NK-92 treated with Interleukin-12 subunit alpha and Interleukin-12 subunit beta, amount 100 ng/mL, for 24 hours (cell line): ENCODE measurements around the gene SARS2.
"Not testable (repeated sequence)": the region's sequence is repeated elsewhere in the genome, so short reads cannot be mapped to it uniquely, and the experiment has no call there.

ENCODE experiments used
- DNase-seq: peaks from one replicate; lab custom pipeline; 2025; lab: John Stamatoyannopoulos, UW

Gene SARS2

DNA sequence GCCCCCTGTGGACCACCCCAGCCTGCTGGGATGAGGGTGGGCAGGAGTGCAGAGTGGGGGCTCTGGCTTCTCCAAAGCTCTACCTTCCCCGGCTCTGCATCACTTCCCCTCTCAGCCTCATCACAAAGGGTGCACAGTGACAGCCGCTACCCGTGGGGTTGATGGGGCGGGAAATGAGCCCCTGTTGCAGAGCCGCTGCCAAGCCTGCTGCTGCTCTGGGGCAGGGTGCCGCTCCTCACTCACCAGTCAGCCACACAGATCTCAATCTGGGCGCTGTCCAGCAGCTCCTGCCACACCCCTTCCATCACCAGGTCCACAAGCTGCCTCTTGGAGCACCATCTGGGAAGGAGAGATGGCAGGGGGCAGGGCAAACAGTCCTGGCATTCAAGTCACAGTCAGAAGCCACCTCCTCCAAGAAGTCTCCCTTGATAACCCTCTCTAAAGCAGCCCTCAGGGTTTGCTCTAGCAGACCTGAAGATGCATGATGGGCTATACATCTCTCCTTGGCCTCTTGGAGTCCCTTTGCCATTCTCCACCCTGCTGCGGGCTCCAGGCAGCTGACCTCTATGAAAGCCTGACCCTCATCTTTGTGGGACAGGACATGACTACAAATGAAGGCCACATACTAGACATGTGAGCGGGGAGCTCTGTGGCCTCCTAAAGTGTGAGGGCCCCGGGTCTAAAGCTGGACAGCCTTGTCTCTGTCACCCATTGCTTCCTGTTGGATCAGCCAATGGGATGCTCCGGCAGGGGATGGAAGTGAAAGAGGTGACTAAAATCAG lies 15.9 kb upstream of the SARS2 start:
- DNase-seq = no peak

DNA sequence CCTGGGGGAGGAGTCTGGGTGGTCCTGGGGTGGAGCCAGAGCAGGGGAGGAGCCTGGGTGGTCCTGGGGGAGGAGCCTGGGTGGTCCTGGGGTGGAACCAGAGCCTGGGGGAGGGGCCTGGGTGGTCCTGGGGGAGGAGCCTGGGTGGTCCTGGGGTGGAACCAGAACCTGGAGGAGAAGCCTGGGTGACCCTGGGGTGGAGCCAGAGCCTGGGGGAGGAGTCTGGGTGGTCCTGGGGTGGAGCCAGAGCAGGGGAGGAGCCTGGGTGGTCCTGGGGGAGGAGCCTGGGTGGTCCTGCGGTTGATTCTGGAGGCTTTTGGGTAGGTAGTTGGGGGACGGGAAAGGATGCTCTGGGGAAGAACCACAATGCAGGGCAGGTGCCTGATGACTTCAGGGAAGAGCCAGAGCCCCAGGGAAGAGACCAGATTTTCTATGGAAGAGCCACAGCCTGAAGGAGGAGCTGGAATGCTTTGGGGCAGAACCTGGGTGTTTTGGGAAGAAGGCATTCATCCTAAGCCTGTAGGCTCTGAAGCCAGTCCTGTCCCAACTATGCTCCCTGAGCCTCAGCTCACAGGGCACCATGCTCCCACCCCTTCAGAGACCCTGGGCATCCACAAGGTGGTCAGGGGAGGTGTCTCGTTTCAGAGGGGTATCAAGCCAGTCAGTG lies 15.1 kb upstream of the SARS2 start:
- DNase-seq = no peak

DNA sequence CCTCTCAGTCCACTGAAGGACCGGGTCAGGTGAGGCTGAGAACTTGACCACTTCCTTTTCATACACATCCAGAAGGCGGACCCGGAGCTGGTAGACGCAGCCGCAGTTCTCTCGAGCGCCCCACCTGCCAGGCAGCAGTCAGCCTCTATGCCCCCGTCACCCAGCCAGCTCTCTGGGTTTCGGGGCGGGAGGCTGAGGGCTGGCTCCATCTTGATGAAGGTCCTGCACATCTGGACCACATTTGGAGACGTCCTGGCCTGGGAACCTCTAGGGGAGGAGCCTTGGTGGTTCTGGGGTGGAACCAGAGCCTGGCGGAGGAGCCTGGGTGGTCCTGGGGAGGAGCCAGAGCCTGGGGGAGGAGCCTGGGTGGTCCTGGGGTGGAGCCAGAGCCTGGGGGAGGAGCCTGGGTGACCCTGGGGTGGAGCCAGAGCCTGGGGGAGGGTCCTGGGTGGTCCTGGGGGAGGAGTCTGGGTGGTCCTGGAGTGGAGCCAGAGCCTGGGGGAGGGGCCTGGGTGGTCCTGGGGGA lies 14.5 kb upstream of the SARS2 start:
- no peak for DNase-seq

DNA sequence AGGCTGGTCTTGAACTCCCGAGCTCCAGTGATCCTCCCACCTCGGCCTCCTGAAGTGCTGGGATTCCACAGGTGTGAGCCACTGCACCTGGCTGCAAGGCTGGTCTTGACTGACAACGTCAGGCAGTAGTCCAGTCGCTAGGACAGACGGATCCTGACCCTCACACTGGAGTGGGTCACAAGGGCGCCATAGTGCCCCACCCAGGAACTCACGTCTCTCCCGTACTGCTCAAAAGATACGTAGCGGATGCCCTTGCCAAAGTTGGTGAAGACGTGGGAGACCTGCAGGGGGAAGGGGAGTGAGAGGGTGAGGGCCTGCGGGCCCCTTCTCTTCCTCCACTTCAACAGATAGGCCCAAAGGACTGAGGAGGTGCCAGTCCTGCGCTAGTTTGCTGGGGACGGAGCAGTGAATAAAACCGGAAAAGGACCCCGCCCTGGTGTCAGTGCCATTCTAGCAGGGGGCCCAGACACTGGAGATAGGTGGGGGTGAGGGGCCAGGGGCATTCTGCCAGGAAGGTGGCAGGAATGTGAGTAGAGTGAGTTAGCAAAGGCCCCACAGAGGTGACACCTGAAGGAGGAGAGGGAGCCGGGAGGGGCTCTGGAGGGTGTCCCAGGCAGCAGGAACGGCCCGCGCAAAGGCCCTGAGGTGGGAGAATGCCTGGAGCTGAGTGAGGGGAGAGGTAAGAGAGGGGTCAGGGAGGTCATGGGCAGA lies 12.1 kb upstream of the SARS2 start:
- no peak for DNase-seq

DNA sequence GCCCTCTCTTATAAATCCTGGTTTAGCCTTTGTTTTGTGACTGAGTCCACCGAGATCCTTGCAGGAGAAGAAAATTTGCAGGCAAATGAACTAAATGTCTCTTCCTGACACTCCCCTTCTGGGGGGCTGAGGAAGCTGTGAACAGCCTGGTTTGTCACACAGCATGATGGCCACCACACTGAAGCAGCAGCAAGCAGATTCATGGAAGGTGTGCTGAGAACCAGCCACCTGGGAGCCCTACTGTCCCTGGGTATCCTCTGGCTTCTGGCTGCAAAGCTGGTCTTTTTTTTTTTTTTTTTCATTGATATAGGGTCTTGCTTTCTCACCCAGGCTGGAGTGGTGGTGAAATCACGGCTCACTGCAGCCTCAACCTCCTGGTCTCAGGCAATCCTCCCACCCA lies 11.4 kb upstream of the SARS2 start:
- DNase-seq = no peak

DNA sequence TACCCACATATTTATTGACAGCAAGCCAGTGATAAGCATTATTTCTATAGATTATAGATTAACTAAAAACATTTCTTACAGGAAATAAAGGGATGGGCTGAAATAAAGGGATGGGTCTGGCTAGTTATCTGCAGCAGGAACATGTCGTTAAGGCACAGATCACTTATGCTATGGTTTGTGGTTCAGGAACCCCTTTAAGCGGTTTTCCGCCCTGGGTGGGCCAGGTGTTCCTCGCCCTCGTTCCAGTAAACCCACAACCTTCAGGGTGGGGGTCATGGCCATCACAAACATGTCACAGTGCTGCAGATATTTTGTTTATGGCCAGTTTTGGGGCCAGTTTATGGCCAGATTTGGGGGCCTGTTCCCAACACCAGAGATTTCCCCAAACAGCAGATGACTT lies 10.9 kb upstream of the SARS2 start:
- not testable (repeated sequence) for DNase-seq

DNA sequence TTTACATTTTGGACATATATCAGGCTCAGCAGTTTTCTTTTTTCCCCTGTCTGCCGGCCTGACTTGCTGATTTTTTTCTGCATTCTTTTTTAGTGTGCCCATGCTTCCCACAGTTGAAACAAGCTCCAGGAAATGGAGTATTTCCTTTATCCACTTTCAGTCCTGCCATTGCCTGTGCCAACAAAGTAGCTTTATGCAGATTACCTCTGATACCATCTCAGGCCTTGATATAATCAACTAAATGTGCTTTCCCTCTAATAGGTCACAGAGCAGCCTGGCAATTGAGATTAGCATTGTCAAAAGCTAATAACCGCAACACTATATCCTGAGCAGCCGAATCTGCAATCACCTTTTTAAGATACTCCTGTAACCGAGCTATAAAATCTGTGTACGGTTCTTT lies 9.4 kb upstream of the SARS2 start:
- no peak for DNase-seq

DNA sequence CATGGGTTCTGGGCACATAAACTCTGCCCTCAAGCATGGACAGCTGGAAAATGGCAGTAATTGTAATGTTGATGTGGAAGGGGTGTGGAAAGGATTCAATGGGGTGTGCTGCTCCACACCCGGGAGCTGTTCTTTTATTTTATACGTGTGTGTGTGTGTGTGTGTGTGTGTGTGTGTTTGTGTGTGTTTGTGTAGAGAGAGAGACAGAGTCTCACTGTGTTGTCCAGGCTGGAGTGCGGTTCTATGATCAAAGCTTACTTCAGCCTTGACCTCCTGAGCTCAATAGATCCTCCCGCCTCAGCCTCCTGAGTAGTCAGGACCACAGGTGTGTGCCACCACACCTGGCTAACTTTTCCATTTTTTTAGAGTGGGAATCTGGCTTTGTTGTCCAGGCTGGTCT lies 3.0 kb upstream of the SARS2 start:
- DNase-seq = no peak

DNA sequence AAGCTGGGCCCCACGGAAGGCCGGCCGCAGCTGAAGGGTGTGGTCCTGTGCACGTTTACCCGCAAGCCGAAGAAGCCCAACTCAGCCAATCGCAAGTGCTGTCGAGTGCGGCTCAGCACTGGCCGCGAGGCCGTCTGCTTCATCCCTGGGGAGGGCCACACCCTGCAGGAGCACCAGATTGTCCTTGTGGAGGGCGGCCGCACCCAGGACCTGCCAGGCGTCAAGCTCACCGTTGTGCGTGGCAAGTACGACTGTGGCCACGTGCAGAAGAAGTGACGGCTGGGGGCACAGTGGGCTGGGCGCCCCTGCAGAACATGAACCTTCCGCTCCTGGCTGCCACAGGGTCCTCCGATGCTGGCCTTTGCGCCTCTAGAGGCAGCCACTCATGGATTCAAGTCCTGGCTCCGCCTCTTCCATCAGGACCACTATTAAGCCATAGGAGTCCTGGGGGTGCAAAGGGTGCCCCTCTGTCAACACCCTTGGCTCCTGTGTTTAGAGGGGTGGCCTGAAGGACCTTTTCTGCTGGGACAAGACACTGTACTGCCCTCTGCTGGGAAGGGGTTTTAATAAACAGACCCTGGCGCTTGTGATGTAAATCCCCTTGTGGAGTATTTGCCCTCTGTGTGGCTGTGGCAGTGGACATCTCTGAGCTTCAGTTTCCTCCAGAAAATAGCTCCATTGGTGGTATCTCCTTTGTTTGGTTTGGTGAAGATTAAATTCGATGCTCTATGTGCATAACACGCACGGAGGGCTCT lies 2.0 kb upstream of the SARS2 start:
- DNase-seq = no peak

DNA sequence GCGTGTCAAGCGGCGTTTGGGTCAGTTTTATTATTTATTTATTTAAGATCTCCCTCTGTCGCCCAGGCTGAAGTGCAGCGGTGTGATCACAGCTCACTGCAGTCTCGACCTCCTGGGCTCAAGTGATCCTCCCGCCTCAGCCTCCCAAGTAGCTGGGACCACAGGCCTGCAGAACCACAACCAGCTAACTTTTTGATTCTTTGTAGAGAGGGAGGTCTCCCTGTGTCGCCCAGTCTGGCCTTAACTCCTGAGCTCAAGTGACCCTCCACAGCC lies 894 bp upstream of the SARS2 start:
- no peak for DNase-seq

DNA sequence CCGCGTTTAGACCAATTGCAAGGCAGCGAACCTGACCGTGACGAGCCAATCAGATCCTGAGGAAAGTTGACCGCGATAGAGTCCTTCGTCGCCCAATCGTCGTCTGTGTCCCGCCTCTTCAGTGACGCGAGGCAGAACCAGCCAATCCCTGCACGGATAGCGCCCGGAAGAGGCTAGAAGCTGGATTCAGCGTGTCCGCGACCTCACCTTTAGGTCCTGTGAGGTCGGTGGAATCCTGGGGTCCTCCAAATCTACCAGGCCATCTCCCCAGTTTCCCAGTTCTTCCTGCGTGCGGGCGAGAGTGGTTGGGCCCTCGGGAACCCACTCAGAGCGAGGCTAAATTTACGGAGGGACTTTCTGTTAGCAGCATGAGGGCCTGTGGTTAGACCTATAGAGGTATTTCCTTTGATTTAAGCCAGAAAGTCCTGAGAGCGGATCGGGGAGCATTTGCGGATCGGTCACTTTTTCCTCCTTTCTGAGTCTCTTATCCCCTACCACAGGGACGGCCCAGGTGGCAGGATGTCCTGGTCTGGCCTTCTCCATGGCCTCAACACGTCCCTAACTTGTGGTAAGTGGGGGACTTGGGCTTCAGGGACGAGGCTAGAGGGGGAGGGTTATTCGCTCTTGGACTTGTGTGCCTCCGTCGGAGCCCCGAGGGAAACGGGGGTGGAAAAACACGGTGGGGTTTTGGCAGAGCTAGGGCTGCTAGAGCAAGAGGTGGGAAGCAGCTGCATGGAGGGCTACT lies 385 bp upstream of the SARS2 start, which contains the start of gene MRPS12:
Gene MRPS12, plus strand, starts transcription at position 169 of the 745 bp plus-strand sequence. Its CDS starts 351 bp downstream, at position 520.
- DNase-seq = peak; percentile 98

DNA sequence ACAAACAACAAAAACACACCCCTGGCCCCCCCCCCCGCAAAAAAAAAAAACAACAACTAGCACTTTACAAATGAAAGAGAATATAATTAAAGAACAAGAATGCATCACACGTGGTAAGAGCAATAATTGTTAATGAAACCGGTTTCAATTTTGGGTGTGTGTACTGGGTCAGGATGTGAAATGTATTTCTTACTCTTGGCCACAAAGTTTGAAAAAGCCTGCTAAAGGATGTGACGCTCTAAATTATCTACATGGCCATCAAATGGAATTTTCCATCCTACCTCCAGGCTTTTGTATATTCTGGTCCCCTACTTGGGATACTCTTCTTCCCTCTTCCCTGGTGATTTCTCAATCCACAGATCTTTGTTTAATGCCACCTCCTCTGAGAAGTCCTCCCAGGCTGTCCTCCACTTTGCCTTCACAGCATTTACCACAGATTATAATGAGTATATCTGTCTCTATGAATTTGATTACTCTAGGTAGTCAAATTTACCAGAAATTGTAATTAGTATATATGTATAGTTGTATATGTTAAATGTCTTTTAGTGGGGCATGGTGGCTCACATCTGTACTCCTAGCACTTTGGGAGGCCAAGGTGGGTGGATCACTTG lies 2.1 kb downstream of the SARS2 start:
- DNase-seq = no peak

DNA sequence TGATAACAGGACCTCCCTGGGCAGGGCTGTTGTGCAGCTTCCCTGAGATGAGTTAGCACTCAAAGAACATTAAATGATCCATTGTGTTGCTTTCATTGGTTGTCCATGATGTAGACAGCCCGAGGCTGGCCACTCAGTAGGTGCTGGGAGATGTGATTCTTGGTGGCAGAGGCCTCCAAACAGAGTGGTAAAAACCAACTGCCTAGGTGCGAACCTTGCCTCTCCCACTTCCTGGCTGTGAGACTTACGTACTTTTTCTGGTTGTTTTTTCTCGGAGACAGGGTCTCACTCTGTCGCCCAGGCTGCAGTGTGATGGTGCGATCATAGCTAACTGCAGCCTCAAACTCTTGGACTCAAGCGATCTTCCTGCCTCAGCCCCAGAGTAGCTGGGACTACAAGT lies 6.2 kb downstream of the SARS2 start:
- DNase-seq = no peak

DNA sequence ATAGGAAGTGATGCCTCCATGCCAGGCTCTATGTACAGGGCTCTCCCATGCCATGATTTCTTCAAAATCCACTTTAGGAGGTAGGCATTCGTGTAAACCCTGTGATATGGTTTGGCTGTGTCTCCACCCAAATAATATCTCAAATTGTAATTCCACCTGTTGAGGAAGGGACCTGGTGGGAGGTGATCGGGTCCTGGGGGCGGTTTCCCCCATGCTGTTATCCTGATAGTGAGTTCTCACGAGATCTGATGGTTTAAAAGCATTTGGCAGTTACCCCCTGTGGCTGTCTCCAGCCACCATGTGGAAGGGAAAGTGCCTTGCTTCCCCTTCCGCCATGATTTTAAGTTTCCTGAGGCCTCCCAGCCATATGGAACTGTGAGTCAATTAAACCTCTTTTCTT lies 8.1 kb downstream of the SARS2 start:
- no peak for DNase-seq

DNA sequence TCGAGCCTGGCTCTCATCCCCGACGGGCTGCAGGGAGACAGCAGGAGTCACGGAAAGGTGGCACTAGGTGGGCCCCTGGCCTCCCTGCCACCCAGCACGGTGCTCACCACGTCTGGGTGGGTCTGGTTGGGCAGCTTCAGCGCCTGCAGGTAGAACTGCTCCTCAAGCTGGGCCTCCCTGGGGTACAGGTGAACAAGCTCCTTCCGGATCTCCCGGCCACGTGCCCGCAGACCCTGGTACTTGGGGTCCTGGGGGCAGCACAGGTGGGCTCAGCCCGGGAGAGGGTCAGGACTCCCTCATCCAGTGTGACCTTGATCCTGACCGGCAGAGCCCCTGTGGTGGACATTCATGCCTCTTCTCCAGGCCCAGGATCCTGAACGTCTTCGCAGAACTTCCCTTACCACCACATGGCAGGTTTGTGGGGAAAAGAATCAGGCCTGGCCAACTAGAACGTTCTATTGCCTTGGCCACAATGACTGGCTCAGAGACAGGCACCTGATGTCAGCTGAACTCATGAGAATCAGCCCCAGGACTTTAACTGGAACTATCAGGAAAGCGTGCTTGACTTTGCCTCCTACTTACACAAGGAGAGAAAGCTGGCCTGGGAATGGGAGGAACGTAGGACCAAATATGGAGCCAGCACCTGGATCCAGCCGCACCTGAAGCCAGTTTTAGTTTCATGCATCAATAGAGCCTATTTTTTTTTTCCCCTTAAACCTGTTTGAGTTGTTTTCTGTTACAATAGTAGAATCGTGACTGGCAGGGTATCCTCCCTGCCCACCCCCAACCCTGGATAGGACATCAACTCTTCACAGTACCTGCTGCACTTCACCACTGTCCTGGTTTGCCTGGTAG lies 8.9 kb downstream of the SARS2 start:
- no peak for DNase-seq

DNA sequence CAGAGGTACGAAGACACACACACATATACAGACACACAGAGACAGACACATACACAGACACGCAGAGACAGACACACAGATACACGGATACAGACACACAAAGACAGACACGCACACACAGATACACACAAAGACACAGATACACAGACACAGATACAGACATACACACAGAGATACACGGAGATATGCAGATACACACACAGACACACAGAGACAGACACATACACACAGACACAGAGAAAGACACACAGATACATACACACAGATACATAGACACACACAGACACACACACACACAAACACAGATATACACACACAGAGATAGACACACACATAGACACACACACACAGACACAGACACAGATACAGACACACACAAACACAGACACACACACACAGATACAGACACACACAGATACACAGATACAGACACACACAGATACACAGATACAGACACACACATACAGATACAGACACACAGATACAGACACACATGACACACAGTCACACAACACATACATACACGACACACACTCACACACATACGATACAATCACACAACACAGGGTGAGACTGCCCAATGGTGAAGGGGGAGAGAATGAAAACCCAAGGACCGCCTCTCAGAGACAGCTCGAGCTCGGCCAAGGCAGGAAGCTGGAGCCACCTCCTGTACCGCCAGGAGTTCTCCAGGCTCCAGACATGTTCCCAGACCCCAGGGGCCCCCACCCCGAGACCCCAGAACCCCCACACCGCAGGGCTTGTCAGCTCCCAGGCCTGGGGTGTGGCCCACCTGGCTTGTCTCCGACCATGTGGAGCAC lies 9.8 kb downstream of the SARS2 start:
- no peak for DNase-seq

DNA sequence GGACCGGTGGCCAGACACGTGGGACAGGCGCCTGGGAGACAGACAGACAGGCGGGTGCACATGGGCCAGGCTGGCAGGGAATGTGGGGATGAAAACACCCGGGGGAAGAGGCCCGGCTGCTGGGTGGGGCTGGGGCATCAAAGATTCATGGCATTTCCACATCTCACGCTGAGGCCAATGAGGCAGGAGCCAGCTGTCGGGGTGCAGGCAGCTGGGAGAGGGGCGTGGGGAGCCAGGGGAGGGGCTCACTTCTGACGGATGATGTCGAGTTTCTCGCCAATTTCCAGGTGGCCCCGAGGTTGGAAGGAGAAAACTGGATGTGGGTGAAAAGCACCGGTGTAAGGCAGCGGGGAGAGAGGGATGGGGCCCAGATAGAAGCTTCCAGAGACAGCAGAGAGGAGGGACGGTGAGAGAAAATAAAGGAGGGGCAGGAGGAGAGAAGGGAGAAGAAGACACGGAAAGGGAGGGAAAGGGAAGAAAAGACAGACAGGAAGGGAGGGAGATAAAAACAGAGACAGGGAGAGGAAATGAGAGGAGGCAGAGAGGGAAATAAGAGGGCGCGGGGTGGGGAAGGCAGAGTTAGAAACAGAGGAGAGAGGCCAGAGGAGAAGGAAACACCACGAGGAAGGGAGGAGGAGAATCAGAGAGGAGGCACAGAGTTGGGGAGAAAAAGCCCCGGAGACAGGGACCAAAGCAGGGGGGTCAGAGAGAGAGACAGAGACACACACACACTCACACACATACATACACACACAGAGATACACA lies 10.5 kb downstream of the SARS2 start:
- no peak for DNase-seq

DNA sequence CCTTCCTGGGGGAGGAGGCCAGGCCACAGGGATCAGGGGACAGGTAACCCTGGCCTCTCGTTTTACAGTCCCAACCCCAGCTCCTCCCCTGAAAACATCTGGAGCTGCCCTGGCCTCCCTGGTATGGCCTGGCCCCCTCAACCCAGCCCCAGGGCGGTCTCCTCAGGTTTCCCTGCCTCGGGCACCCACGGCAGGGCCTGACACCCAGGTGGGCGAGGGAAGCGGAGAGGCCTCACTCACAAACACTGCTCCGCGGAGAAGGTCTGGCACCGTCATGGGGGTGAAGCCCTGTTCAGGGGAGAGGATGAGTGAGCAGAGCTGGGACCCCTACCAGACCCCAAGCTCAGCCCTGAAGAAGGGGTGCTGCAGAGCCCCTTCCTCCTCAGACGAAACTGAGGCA lies 12.0 kb downstream of the SARS2 start:
- DNase-seq = no peak
